Panc1 (cell line): ENCODE data around the gene ADARB1.

Experiments
- TF ChIP-seq, protein P1 (sequence below): fragments of 450-650 bp; IDR thresholded peaks from 2 replicates; pipeline ENCODE4 v1.5.1; 2017; ENCODE audit warnings: mild to moderate bottlenecking
- TF ChIP-seq, protein P2 (sequence below), 2 experiments: IDR thresholded peaks; 2 replicates each; pipeline ENCODE4 v1.6.1; 2011 to 2012; ENCODE audit warnings: low read depth in 2 of 2, control low read depth in 1 of 2, low read length in 1 of 2, mild to moderate bottlenecking in 1 of 2, moderate library complexity in 1 of 2; ENCODE audit not compliant: insufficient read depth in 1 of 2

DNA sequence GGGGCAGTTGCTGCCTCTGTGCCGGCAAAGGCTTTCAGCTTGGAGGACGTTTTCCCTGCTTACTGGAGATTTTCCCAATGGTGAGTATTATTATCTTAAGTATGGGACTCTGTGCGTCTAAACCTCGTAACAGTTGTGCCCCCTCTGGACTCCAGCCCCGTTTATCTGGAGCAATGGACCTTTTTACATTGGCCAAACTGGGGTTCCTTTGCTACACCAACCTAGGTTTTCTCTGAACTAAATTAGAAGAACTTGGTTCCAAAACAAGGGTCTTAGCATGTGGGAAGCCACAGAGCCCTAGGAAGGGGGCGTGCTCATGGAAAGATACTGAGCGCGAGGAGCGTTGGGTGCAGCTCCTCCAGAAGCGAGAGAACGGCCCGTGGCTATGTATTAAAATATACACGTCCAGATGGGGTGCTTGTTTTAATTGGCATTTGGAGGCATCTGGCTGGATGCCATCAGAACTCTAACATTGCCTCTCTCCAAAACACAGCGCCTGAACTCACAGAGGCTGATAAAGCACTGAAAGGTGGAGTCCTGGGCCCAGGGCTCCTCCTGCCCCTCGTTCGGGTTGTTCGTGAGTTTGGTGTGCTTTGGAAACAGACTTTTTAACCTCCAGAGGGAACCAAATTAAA is 184.9 kb downstream of the ADARB1 start:
- TF ChIP-seq, protein P1, sequence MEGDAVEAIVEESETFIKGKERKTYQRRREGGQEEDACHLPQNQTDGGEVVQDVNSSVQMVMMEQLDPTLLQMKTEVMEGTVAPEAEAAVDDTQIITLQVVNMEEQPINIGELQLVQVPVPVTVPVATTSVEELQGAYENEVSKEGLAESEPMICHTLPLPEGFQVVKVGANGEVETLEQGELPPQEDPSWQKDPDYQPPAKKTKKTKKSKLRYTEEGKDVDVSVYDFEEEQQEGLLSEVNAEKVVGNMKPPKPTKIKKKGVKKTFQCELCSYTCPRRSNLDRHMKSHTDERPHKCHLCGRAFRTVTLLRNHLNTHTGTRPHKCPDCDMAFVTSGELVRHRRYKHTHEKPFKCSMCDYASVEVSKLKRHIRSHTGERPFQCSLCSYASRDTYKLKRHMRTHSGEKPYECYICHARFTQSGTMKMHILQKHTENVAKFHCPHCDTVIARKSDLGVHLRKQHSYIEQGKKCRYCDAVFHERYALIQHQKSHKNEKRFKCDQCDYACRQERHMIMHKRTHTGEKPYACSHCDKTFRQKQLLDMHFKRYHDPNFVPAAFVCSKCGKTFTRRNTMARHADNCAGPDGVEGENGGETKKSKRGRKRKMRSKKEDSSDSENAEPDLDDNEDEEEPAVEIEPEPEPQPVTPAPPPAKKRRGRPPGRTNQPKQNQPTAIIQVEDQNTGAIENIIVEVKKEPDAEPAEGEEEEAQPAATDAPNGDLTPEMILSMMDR = no peak
- TF ChIP-seq, protein P2, sequence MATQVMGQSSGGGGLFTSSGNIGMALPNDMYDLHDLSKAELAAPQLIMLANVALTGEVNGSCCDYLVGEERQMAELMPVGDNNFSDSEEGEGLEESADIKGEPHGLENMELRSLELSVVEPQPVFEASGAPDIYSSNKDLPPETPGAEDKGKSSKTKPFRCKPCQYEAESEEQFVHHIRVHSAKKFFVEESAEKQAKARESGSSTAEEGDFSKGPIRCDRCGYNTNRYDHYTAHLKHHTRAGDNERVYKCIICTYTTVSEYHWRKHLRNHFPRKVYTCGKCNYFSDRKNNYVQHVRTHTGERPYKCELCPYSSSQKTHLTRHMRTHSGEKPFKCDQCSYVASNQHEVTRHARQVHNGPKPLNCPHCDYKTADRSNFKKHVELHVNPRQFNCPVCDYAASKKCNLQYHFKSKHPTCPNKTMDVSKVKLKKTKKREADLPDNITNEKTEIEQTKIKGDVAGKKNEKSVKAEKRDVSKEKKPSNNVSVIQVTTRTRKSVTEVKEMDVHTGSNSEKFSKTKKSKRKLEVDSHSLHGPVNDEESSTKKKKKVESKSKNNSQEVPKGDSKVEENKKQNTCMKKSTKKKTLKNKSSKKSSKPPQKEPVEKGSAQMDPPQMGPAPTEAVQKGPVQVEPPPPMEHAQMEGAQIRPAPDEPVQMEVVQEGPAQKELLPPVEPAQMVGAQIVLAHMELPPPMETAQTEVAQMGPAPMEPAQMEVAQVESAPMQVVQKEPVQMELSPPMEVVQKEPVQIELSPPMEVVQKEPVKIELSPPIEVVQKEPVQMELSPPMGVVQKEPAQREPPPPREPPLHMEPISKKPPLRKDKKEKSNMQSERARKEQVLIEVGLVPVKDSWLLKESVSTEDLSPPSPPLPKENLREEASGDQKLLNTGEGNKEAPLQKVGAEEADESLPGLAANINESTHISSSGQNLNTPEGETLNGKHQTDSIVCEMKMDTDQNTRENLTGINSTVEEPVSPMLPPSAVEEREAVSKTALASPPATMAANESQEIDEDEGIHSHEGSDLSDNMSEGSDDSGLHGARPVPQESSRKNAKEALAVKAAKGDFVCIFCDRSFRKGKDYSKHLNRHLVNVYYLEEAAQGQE (IDR thresholded peaks at IDR 0.05; ENCODE audit: insufficient read depth in 1 of 2, low read depth in 2 of 2, low read length in 1 of 2) = no peak
